ENCODE data around the gene RIMBP3B. TPM values are rescaled to one million over a fixed set of nuclear protein-coding genes. Genes with fewer than 3 reads are reported as not detected.
"Not testable (repeated sequence)": the region's sequence is repeated elsewhere in the genome, so short reads cannot be mapped to it uniquely, and the experiment has no call there.

The RIMBP3B gene
- total RNA-seq, 2 experiments from 2014 or later = 0.15 to 0.48 TPM

GRCh38 chr22:21389480-21389879 is 5.9 kb downstream of the RIMBP3B start:
- H3K36me3 Mint-ChIP-seq; H3K27me3 Mint-ChIP-seq; H3K9me3 Mint-ChIP-seq; H3K4me1 Mint-ChIP-seq (ENCODE audit: low read depth); POLR2A ChIA-PET; H3K27ac Mint-ChIP-seq; intact Hi-C loops (cut with micrococcal nuclease); H3K4me3 Mint-ChIP-seq; CTCF ChIA-PET; DNase-seq: not testable (repeated sequence)

- POLR2A ChIA-PET; H3K36me3 Mint-ChIP-seq; H3K4me1 Mint-ChIP-seq (ENCODE audit: low read depth); H3K27ac Mint-ChIP-seq; CTCF ChIA-PET; DNase-seq; H3K27me3 Mint-ChIP-seq; H3K4me3 Mint-ChIP-seq; intact Hi-C loops (cut with micrococcal nuclease); H3K9me3 Mint-ChIP-seq: not testable (repeated sequence)
Measured at GRCh38 chr22:21390013-21390412, 6.5 kb downstream of the RIMBP3B start.

- DNase-seq; H3K9me3 Mint-ChIP-seq; H3K4me3 Mint-ChIP-seq; H3K27ac Mint-ChIP-seq; H3K27me3 Mint-ChIP-seq; intact Hi-C loops (cut with micrococcal nuclease); CTCF ChIA-PET; H3K4me1 Mint-ChIP-seq (ENCODE audit: low read depth); H3K36me3 Mint-ChIP-seq; POLR2A ChIA-PET: not testable (repeated sequence)
Measured at GRCh38 chr22:21394613-21395012, 11.1 kb downstream of the RIMBP3B start.

GRCh38 chr22:21401197-21401969 is 17.8 kb downstream of the RIMBP3B start:
- H3K27me3 Mint-ChIP-seq; H3K27ac Mint-ChIP-seq; H3K4me1 Mint-ChIP-seq (ENCODE audit: low read depth); H3K4me3 Mint-ChIP-seq; DNase-seq; H3K36me3 Mint-ChIP-seq; H3K9me3 Mint-ChIP-seq; POLR2A ChIA-PET; intact Hi-C loops (cut with micrococcal nuclease); CTCF ChIA-PET: not testable (repeated sequence)

GRCh38 chr22:21402763-21403314 is 19.3 kb downstream of the RIMBP3B start:
- H3K27ac Mint-ChIP-seq; CTCF ChIA-PET; H3K9me3 Mint-ChIP-seq; intact Hi-C loops (cut with micrococcal nuclease); H3K4me1 Mint-ChIP-seq (ENCODE audit: low read depth); H3K27me3 Mint-ChIP-seq; POLR2A ChIA-PET; DNase-seq; H3K36me3 Mint-ChIP-seq; H3K4me3 Mint-ChIP-seq: not testable (repeated sequence)

GRCh38 chr22:21407139-21407538 is 23.6 kb downstream of the RIMBP3B start:
- POLR2A ChIA-PET; DNase-seq; H3K27ac Mint-ChIP-seq; H3K9me3 Mint-ChIP-seq; H3K27me3 Mint-ChIP-seq; CTCF ChIA-PET; intact Hi-C loops (cut with micrococcal nuclease); H3K36me3 Mint-ChIP-seq; H3K4me1 Mint-ChIP-seq (ENCODE audit: low read depth); H3K4me3 Mint-ChIP-seq: not testable (repeated sequence)

- CTCF ChIA-PET; H3K9me3 Mint-ChIP-seq; H3K4me3 Mint-ChIP-seq; POLR2A ChIA-PET; DNase-seq; H3K27me3 Mint-ChIP-seq; intact Hi-C loops (cut with micrococcal nuclease); H3K36me3 Mint-ChIP-seq; H3K27ac Mint-ChIP-seq; H3K4me1 Mint-ChIP-seq (ENCODE audit: low read depth): not testable (repeated sequence)
Measured at GRCh38 chr22:21407792-21408191, 24.2 kb downstream of the RIMBP3B start.

- H3K27ac Mint-ChIP-seq; intact Hi-C loops (cut with micrococcal nuclease); H3K9me3 Mint-ChIP-seq; H3K27me3 Mint-ChIP-seq; POLR2A ChIA-PET; H3K4me1 Mint-ChIP-seq (ENCODE audit: low read depth); CTCF ChIA-PET; H3K4me3 Mint-ChIP-seq; H3K36me3 Mint-ChIP-seq; DNase-seq: not testable (repeated sequence)
Measured at GRCh38 chr22:21416375-21416774, 32.8 kb downstream of the RIMBP3B start.

GRCh38 chr22:21417227-21417746 is 33.7 kb downstream of the RIMBP3B start, which contains the start of gene HIC2:
Gene HIC2, plus strand, starts transcription at chr22:21417371. Its CDS starts 25,461 bp downstream, at chr22:21442832.
- H3K4me3 Mint-ChIP-seq = peak within 1 kb of the TSS; percentile 46
- POLR2A ChIA-PET; H3K27me3 Mint-ChIP-seq; H3K36me3 Mint-ChIP-seq; H3K9me3 Mint-ChIP-seq; intact Hi-C loops (cut with micrococcal nuclease); H3K4me1 Mint-ChIP-seq (ENCODE audit: low read depth); CTCF ChIA-PET; H3K27ac Mint-ChIP-seq; DNase-seq: not testable (repeated sequence)

GRCh38 chr22:21417853-21418252 is 34.3 kb downstream of the RIMBP3B start:
- H3K9me3 Mint-ChIP-seq; H3K27me3 Mint-ChIP-seq; CTCF ChIA-PET; DNase-seq; POLR2A ChIA-PET; intact Hi-C loops (cut with micrococcal nuclease); H3K4me1 Mint-ChIP-seq (ENCODE audit: low read depth); H3K36me3 Mint-ChIP-seq; H3K27ac Mint-ChIP-seq: not testable (repeated sequence)
- H3K4me3 Mint-ChIP-seq = peak overlapping the region; percentile 46

GRCh38 chr22:21418974-21419638 is 35.6 kb downstream of the RIMBP3B start:
- not testable (repeated sequence) for H3K36me3 Mint-ChIP-seq

GRCh38 chr22:21420180-21420763 is 36.7 kb downstream of the RIMBP3B start:
- H3K27ac Mint-ChIP-seq; intact Hi-C loops (cut with micrococcal nuclease); H3K9me3 Mint-ChIP-seq; CTCF ChIA-PET; H3K4me3 Mint-ChIP-seq; H3K36me3 Mint-ChIP-seq; DNase-seq; H3K27me3 Mint-ChIP-seq; POLR2A ChIA-PET; H3K4me1 Mint-ChIP-seq (ENCODE audit: low read depth): not testable (repeated sequence)

More at GRCh38 chr22:21418974-21419638, 35.6 kb downstream of the RIMBP3B start:
- CTCF ChIA-PET; intact Hi-C loops (cut with micrococcal nuclease); H3K27ac Mint-ChIP-seq; H3K9me3 Mint-ChIP-seq; DNase-seq; H3K4me1 Mint-ChIP-seq (ENCODE audit: low read depth); H3K27me3 Mint-ChIP-seq; POLR2A ChIA-PET; H3K4me3 Mint-ChIP-seq: not testable (repeated sequence)
